HG03565 (cell line): Measurements from ENCODE around the gene S100A8.
"Not testable (repeated sequence)": the region's sequence is repeated elsewhere in the genome, so short reads cannot be mapped to it uniquely, and the experiment has no call there.

Experiments used
- ATAC-seq: cut with Tn5 transposase; IDR thresholded peaks from one replicate; pipeline ENCODE4 v1.9.1; 2021; ENCODE audit warnings: mild to moderate bottlenecking, moderate library complexity; ENCODE audit not compliant: unreplicated experiment

S100A8 gene

GRCh38 chr1:153349363-153350320, 41.2 kb downstream of the S100A8 start:
- ATAC-seq = no peak

GRCh38 chr1:153348511-153349362, 42.1 kb downstream of the S100A8 start, which contains the start of gene PGLYRP4:
TSS of gene PGLYRP4 (minus strand) at chr1:153348841. CDS start at chr1:153347932, 909 bp downstream.
- no peak for ATAC-seq

DNA sequence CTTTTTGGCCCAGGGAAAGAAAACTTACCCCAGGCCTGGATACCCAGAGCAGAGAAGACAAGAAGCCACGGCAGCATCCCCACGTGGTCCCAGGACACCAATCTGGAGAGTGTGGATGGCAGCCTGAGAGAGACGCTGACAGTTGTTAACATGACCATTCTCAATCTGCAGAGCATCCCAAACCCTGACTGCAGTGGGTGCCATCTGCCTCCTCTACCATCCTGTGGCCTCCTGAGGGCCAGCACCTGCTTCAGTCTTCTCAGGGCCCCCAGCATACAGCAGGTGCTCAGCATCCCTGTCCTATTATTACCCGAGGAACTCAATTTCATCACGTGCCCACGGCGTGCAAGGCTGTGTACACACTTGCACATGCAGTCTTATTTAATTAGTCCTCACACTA, 43.0 kb downstream of the S100A8 start:
- no peak for ATAC-seq

GRCh38 chr1:153347049-153347448, 43.8 kb downstream of the S100A8 start:
- ATAC-seq = not testable (repeated sequence)

DNA sequence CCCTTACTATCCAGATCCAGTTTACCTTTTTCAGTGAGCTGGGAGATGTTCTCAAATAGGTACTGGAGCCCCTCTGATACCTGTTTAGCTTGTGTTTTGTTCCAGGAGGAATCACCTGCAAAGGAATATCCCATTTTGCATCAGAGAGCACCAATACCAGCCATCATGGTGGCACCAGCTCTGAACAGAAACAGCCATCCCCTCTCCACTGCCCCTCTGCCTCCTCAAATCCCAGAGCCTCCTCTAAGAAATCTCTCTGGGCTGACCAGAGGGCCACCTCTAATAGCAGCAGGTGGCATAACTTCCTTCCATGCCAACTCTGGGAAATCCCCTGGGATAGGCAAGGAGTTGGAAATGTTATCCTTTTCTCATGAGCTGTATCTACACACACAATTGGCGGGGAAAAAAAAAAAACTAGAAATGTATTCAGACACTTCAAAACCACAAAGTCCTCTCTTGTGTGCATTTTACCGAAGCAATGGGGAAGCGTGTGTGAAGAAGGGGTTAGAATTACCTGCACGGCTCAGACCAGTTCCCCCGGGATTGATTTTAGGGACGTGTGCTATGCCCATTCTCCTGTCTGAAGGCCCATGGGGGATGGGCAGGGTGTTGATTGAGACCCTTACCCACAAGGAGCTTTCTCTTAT, 44.7 kb downstream of the S100A8 start:
- ATAC-seq = no peak

DNA sequence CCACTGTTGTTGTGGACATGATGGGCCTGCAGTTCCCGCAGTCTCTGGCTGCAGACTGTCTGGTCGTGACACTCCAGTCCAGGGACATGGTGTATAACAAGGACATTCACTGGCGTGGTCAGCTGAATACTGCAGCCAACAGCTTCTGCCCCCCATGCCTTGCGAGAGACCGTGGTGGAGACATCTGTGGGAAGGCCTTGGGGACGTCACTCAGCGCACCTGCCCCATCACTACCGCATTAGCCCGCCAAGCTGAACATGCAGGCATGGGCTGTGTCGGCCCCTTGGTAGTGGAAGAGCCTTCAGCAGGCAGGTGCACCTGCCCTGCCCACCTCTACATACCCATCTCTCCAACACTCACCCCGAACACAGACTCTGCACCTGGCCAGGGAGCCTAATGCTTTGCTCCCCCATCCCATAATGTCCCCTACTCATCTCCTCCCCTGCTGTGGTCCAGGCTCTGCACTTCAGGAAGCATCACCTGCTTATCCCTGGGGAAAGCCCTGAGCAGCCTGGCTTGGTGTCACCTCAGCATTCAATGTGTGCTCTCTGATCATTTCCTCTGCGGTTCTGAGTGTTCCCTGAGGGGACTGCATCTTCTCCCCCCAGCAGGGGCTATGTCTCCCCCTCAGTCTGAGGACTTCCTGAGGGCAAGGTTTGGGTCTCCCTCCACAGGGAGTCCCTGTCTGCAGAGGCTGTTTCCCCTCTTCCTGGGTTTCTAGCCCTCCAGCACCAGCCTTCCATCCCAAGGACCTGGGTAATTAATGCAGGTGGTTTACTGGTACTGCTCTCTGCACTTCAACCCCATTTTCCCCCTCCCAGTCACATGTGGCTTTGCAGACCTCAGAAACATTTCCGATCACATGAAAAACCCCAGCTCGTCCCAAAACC, 45.4 kb downstream of the S100A8 start:
- no peak for ATAC-seq

GRCh38 chr1:153344718-153345025, 46.2 kb downstream of the S100A8 start:
- ATAC-seq = no peak

- no peak for ATAC-seq
These were observed 46.8 kb downstream of the S100A8 start for GRCh38 chr1:153343811-153344717.

- no peak for ATAC-seq
These were observed 47.7 kb downstream of the S100A8 start for GRCh38 chr1:153343040-153343681.

GRCh38 chr1:153342178-153342577, 48.7 kb downstream of the S100A8 start:
- no peak for ATAC-seq

- ATAC-seq = no peak
These were observed 49.4 kb downstream of the S100A8 start for GRCh38 chr1:153341431-153341934.

DNA sequence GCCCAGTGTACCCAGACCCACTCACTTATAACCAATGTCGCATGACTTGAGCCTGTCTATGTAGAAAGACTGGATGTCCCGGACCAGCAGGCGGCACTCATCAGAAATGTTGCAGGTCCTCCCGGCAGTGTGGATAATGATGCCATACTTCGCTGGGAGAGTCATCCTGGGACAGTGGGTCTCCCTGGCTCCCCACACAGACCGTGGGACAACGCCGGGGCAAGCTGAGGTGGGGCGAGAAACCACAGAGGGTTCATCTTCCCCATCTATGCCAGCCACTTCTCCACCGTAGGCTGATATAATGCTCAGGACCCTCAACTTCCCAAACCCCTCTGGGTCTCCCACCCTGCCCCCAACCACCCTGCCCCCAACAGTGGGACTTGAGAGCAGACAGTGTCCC, 50.5 kb downstream of the S100A8 start:
- no peak for ATAC-seq
